H1 (cell line): ENCODE measurements around the gene WIPI1. TPM values are rescaled to one million over a fixed set of nuclear protein-coding genes. Genes with fewer than 3 reads are reported as not detected.

ENCODE experiments used
- CTCF ChIA-PET: fragments of 300-600 bp; sonication (Branson Sonifier 250); formaldehyde crosslinking; loops from one replicate; lab custom pipeline; 2021; ENCODE audit not compliant: partially characterized antibody; lab: Charles Lee
- POLR2A ChIA-PET: fragments of 300-600 bp; sonication (Branson Sonifier 250); formaldehyde crosslinking; loops from one replicate; lab custom pipeline; 2021; ENCODE audit warnings: inconsistent platforms; ENCODE audit not compliant: partially characterized antibody; lab: Charles Lee
- DNase-seq, 2 experiments: peaks; one replicate each; pipeline versions ENCODE4 v3.0.0 to v3.0.0-alpha.2; 2010 to 2022; ENCODE audit warnings: low spot score in 2 of 2, low read depth in 1 of 2, mixed read lengths in 1 of 2
- FAIRE-seq: peaks from 2 replicates; lab custom pipeline; 2011; peaks lifted over from hg19 to GRCh38; lab: Jason Lieb, UNC
- H2AFZ ChIP-seq: 2 replicates; pipeline ENCODE4 v1.8.1; 2012; ENCODE audit warnings: low read length, inconsistent platforms
- H2AK5ac ChIP-seq: 2 replicates; pipeline ENCODE4 v1.6.1; 2013; ENCODE audit warnings: low read depth, low read length
- H2BK120ac ChIP-seq: replicated peaks from 2 replicates; pipeline ENCODE3; 2013; ENCODE audit warnings: low read depth, low read length, inconsistent platforms
- H2BK12ac ChIP-seq: 2 replicates; pipeline ENCODE4 v1.6.1; 2013; ENCODE audit warnings: low read depth, low read length
- H2BK15ac ChIP-seq: 2 replicates; pipeline ENCODE4 v1.6.1; 2013; ENCODE audit warnings: low read length
- H2BK20ac ChIP-seq: 2 replicates; pipeline ENCODE4 v1.6.1; 2013; ENCODE audit warnings: low read length
- H2BK5ac ChIP-seq: 2 replicates; pipeline ENCODE4 v1.6.1; 2013; ENCODE audit warnings: low read depth, low read length
- H3K14ac ChIP-seq: 2 replicates; pipeline ENCODE4 v1.6.1; 2013; ENCODE audit warnings: inconsistent platforms; ENCODE audit not compliant: insufficient read length
- H3K18ac ChIP-seq: 2 replicates; pipeline ENCODE4 v1.6.1; 2013; ENCODE audit warnings: low read length; ENCODE audit errors: extremely low read depth
- H3K23ac ChIP-seq: 2 replicates; pipeline ENCODE4 v1.6.1; 2013; ENCODE audit warnings: inconsistent platforms; ENCODE audit not compliant: insufficient read length
- H3K23me2 ChIP-seq: 2 replicates; pipeline ENCODE4 v1.6.1; 2013; ENCODE audit warnings: low read depth, low read length
- H3K27ac ChIP-seq: 2 replicates; pipeline ENCODE4 v1.6.1; 2011; ENCODE audit warnings: low read depth, low read length, inconsistent platforms
- H3K27me3 ChIP-seq, 4 experiments: replicated peaks in 1 of 4; 1 replicate in 1 of 4; 2 replicates in 3 of 4; pipeline versions ENCODE4 v1.6.1 to v1.8.1; 2011 to 2013; ENCODE audit warnings: low read length in 3 of 4, mild to moderate bottlenecking in 3 of 4, inconsistent platforms in 2 of 4, mixed read lengths in 2 of 4, moderate library complexity in 1 of 4; ENCODE audit not compliant: control insufficient read depth in 3 of 4, insufficient read depth in 3 of 4; ENCODE audit errors: extremely low read depth in 1 of 4
- H3K36me3 ChIP-seq, 4 experiments: 2 replicates each; pipeline versions ENCODE4 v1.6.1 to v1.8.1; 2011 to 2013; ENCODE audit warnings: mild to moderate bottlenecking in 4 of 4, low read length in 3 of 4, moderate library complexity in 2 of 4, control low read depth in 1 of 4, inconsistent platforms in 1 of 4; ENCODE audit not compliant: insufficient read depth in 4 of 4, control insufficient read depth in 2 of 4
- H3K4ac ChIP-seq: replicated peaks from 2 replicates; pipeline ENCODE3; 2013; ENCODE audit warnings: low read length, low read depth, mixed read lengths, inconsistent platforms; ENCODE audit not compliant: insufficient read length
- H3K4me1 ChIP-seq, 4 experiments: replicated peaks in 1 of 4; 1 replicate in 1 of 4; 2 replicates in 3 of 4; pipeline versions ENCODE4 v1.6.1 to v1.8.1; 2011 to 2013; ENCODE audit warnings: low read length in 3 of 4, inconsistent platforms in 2 of 4, mixed read lengths in 1 of 4; ENCODE audit not compliant: insufficient read depth in 4 of 4, control insufficient read depth in 3 of 4
- H3K4me2 ChIP-seq, 2 experiments: 2 replicates each; pipeline versions ENCODE4 v1.6.1 to v1.8.1; 2011 to 2013; ENCODE audit warnings: low read depth in 2 of 2, low read length in 2 of 2, control low read depth in 1 of 2, inconsistent platforms in 1 of 2, mild to moderate bottlenecking in 1 of 2; ENCODE audit not compliant: insufficient read depth in 1 of 2
- H3K4me3 ChIP-seq, 4 experiments: fragments of 200-600, 300-600 bp in 1 of 4; sonication (generic), shearing (Covaris generic), sonication (Bioruptor Twin) in 1 of 4; 2 replicates each; pipeline versions ENCODE4 v1.5.1 to v1.8.1; 2011 to 2016; ENCODE audit warnings: low read length in 4 of 4, low read depth in 3 of 4, control low read depth in 2 of 4, inconsistent platforms in 2 of 4, mild to moderate bottlenecking in 2 of 4, mixed read lengths in 1 of 4, moderate library complexity in 1 of 4; ENCODE audit not compliant: insufficient read depth in 2 of 4; ENCODE audit errors: extremely low read depth in 1 of 4
- H3K56ac ChIP-seq: replicated peaks from 2 replicates; pipeline ENCODE3; 2013; ENCODE audit warnings: low read depth, mild to moderate bottlenecking, mixed read lengths, low read length, inconsistent platforms; ENCODE audit not compliant: insufficient read length
- H3K79me1 ChIP-seq: 2 replicates; pipeline ENCODE4 v1.6.1; 2013; ENCODE audit warnings: low read depth, low read length, control low read depth
- H3K79me2 ChIP-seq, 2 experiments: 2 replicates each; pipeline versions ENCODE4 v1.6.1 to v1.8.1; 2012 to 2013; ENCODE audit warnings: low read length in 2 of 2, mild to moderate bottlenecking in 2 of 2, inconsistent platforms in 1 of 2; ENCODE audit not compliant: insufficient read depth in 2 of 2, control insufficient read depth in 1 of 2
- H3K9ac ChIP-seq, 4 experiments: replicated peaks in 1 of 4; 1 replicate in 1 of 4; 2 replicates in 3 of 4; pipeline versions ENCODE4 v1.6.1 to v1.8.1; 2011 to 2013; ENCODE audit warnings: low read depth in 3 of 4, low read length in 3 of 4, control low read depth in 2 of 4, mild to moderate bottlenecking in 2 of 4, moderate library complexity in 2 of 4, inconsistent platforms in 1 of 4; ENCODE audit errors: extremely low read depth in 1 of 4
- H3K9me3 ChIP-seq, 2 experiments: 2 replicates each; pipeline versions ENCODE4 v1.6.1 to v1.8.1; 2012 to 2013; ENCODE audit warnings: mild to moderate bottlenecking in 2 of 2, moderate library complexity in 2 of 2, control low read depth in 1 of 2, inconsistent platforms in 1 of 2, low read depth in 1 of 2, low read length in 1 of 2, mixed read lengths in 1 of 2; ENCODE audit not compliant: insufficient read depth in 2 of 2
- H4K20me1 ChIP-seq, 2 experiments: replicated peaks in 1 of 2; 2 replicates each; pipeline versions ENCODE3 to v1.8.1; 2011 to 2013; ENCODE audit warnings: inconsistent platforms in 2 of 2, low read length in 2 of 2, mild to moderate bottlenecking in 1 of 2; ENCODE audit not compliant: insufficient read depth in 2 of 2, control insufficient read depth in 1 of 2
- H4K5ac ChIP-seq: 2 replicates; pipeline ENCODE4 v1.6.1; 2013; ENCODE audit warnings: low read length, low read depth, mixed read lengths, inconsistent platforms; ENCODE audit not compliant: insufficient read length
- H4K8ac ChIP-seq: 2 replicates; pipeline ENCODE4 v1.8.0; 2013; ENCODE audit warnings: mild to moderate bottlenecking, moderate library complexity, low read length, inconsistent platforms; ENCODE audit not compliant: insufficient read depth; ENCODE audit errors: extremely low read depth
- H4K91ac ChIP-seq: replicated peaks from 2 replicates; pipeline ENCODE3; 2013; ENCODE audit warnings: low read length, mixed read lengths, inconsistent platforms; ENCODE audit not compliant: insufficient read length
- ATF3 ChIP-seq: IDR thresholded peaks from 2 replicates; pipeline ENCODE4 v1.6.1; 2011; ENCODE audit warnings: low read depth, mild to moderate bottlenecking, low read length; ENCODE audit not compliant: insufficient read depth
- CHD1 ChIP-seq: IDR thresholded peaks from 2 replicates; pipeline ENCODE4 v1.6.1; 2012; ENCODE audit warnings: low read depth, low read length, improper control_type of control experiment
- CHD2 ChIP-seq: IDR thresholded peaks from 2 replicates; pipeline ENCODE4 v1.6.1; 2012; ENCODE audit warnings: low read length, improper control_type of control experiment
- FOSL1 ChIP-seq: IDR thresholded peaks from 2 replicates; pipeline ENCODE4 v1.6.1; 2011; ENCODE audit warnings: mild to moderate bottlenecking, low read depth, low read length, moderate library complexity; ENCODE audit not compliant: insufficient read depth
- JUN ChIP-seq: IDR thresholded peaks from 2 replicates; pipeline ENCODE4 v1.6.1; 2011; ENCODE audit warnings: low read depth, mild to moderate bottlenecking, improper control_type of control experiment, low read length
- MAFK ChIP-seq: IDR thresholded peaks from 2 replicates; pipeline ENCODE4 v1.6.1; 2012; ENCODE audit warnings: low read depth, mild to moderate bottlenecking, improper control_type of control experiment, low read length
- PHF8 ChIP-seq: fragments of 200-600 bp; sonication (generic); conservative IDR thresholded peaks from 2 replicates; pipeline ENCODE4 v1.7.1; 2012; ENCODE audit warnings: low read depth, mild to moderate bottlenecking, inconsistent platforms, low read length, moderate library complexity
- WGBS, 2 experiments: shearing (Covaris generic) in 1 of 2; methylation state at CpG; one replicate each; pipeline versions ENCODE4 v1.1.6 to v1.1.7; 2013 to 2015; ENCODE audit warnings: low lambda C conversion rate in 2 of 2, mixed read lengths in 2 of 2, inconsistent platforms in 1 of 2, low coverage in 1 of 2, missing lambda C conversion rate in 1 of 2; ENCODE audit not compliant: insufficient replicate concordance in 2 of 2, insufficient coverage in 1 of 2, insufficient read length in 1 of 2; ENCODE audit errors: extremely low coverage in 1 of 2, missing lambda C conversion rate in 1 of 2; 5-methylcytosine and 5-hydroxymethylcytosine counted together
- polyA plus RNA-seq, 7 experiments: library from polyadenylated mRNA; depleted of rRNA in 3 of 7; stranded (reverse) in 5 of 7; unstranded in 2 of 7; fragments of >200 nt in 5 of 7; fragments of 200-250 nt in 2 of 7; gene quantifications; 1 replicate in 5 of 7; 2 replicates in 1 of 7; 4 replicates in 1 of 7; pipeline versions ENCODE4 v1.2.1 to v1.2.3, GENCODE V29; 2011 to 2013; ENCODE audit warnings: missing spikeins in 2 of 7, mixed read lengths in 2 of 7
- total RNA-seq: library from RNA; stranded (reverse); fragmentation: NEBNext Ultra II Directional; extraction: Animal tissue kit (Norgen Biotek cat#: 25700); gene quantifications from 2 replicates; pipeline ENCODE4 v1.2.1, GENCODE V29; 2021

WIPI1 gene
- total and polyA plus RNA-seq, 2 of the 8 experiments (the other 6 are each of a cell fraction or from before 2014, with no cell fraction given) = 16.6 to 17.4 TPM

- no peak for TF ChIP-seq MAFK
- TF ChIP-seq JUN = no peak
- TF ChIP-seq CHD1 = no peak
- no peak for TF ChIP-seq PHF8
- no peak for TF ChIP-seq ATF3
- TF ChIP-seq FOSL1 = no peak
- no peak for TF ChIP-seq CHD2
- ChIA-PET CTCF (interaction anchor here (1.0 to 1.4 kb wide), 2 partner anchors 10 to 13 kb away, joined by 3 to 4 read pairs; no protein-coding TSS in a partner anchor), POLR2A (interaction anchor here (0.9 kb wide), 1 partner anchor 9 kb away, joined by 3 read pairs; no protein-coding TSS in a partner anchor)
- Histone ChIP-seq H4K20me1 (no peaks in the 10 kb centered on the region), H3K56ac (no peak overlapping the region), H4K91ac (no peak overlapping the region), H4K8ac (no peak overlapping the region), H2BK120ac (no peak overlapping the region), H4K5ac (no peak overlapping the region), H3K18ac (no peak overlapping the region), H3K4me1 (no peaks in the 10 kb centered on the region), H3K27ac (no peak overlapping the region), H3K14ac (no peak overlapping the region), H3K4me3 (no peak overlapping the region), H3K23ac (no peak overlapping the region), H3K79me2 (no peaks in the 10 kb centered on the region), H3K23me2 (no peaks in the 10 kb centered on the region), H3K27me3 (no peaks in the 10 kb centered on the region), H3K4me2 (no peak overlapping the region), H2BK12ac (no peak overlapping the region), H3K36me3 (no peaks in the 10 kb centered on the region), H3K79me1 (no peaks in the 10 kb centered on the region), H2BK15ac (no peak overlapping the region), H3K9ac (no peak overlapping the region), H2BK5ac (no peak overlapping the region), H2BK20ac (no peak overlapping the region), H3K4ac (no peak overlapping the region), H3K9me3 (peaks cover 0 to 5% of the 10 kb centered on the region in 2 experiments; a peak in 1 of 4 replicates), H2AFZ (no peak overlapping the region), H2AK5ac (no peak overlapping the region)
- no peak for FAIRE-seq
- 90% methylated on average over 4 of the region's 4 CpGs; no CpG with 5 or more reads in 1 of the 2 experiments for WGBS, 2 experiments
- DNase-seq = no peak
Measured at GRCh38 chr17:68495081-68495480, 37.8 kb upstream of the WIPI1 start.
